Peyer's patch (tissue), 4 donors: ENCODE measurements around the gene NDUFAB1.

Experiments used
- CTCF ChIP-seq, 6 experiments: fragments of 450-650 bp in 4 of 6; fragments of 200-600 bp in 2 of 6; sonication (generic) in 1 of 6; IDR thresholded peaks; one replicate each; pipeline ENCODE4 v1.5.1; 2017 to 2019; ENCODE audit warnings: antibody characterized with exemption in 6 of 6, mild to moderate bottlenecking in 3 of 6, moderate library complexity in 1 of 6
- POLR2A ChIP-seq, 2 donors: fragments of 450-650 bp; IDR thresholded peaks; one replicate each; pipeline ENCODE4 v1.5.1; 2017; ENCODE audit warnings: antibody characterized with exemption in 2 of 2, mild to moderate bottlenecking in 2 of 2, moderate library complexity in 2 of 2

- TF ChIP-seq CTCF (IDR thresholded peaks at IDR 0.05) (no peak), POLR2A (IDR thresholded peaks at IDR 0.05) (no peak)
These were observed 18.6 kb downstream of the NDUFAB1 start for GRCh38 chr16:23577493-23577892.
